ENCODE measurements around the gene COG2. TPM values are rescaled to one million over a fixed set of nuclear protein-coding genes. Genes with fewer than 3 reads are reported as not detected.

COG2 gene
- total and polyA plus RNA-seq, 2 of the 13 experiments (the other 11 are each of a cell fraction or from before 2014, with no cell fraction given), result 16.8 to 36.3 TPM

DNA sequence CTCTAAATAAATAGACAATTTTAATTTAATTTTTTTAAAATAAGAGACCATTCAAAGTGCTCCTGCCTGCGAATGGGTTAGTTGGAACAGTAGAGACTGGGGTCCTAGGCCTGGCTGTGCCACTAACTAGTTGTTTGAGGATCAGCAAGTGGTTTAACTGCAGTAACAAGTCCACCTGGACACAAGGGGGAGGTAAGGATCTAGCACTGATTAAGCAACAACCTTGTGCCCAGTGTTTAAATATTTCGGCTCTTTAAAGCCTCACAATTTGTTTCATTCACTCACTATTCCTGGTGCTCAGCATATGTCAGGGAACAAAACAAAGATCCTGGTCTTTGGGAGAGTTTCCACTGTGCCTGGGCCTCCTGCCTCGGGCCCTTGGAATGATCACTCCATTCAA is 73.2 kb downstream of the COG2 start (continued):
- TF ChIP-seq ZNF10 (CRISPR knock-in tag; IDR thresholded peaks at IDR 0.05; ENCODE audit: borderline replicate concordance, low read depth) (no peak), JUNB (CRISPR knock-in tag; IDR thresholded peaks at IDR 0.05; ENCODE audit: borderline replicate concordance) (no peak), ZNF709 (CRISPR knock-in tag; IDR thresholded peaks at IDR 0.05) (no peak), MIER3 (CRISPR knock-in tag; IDR thresholded peaks at IDR 0.05; ENCODE audit: borderline replicate concordance) (peak; percentile 63; the same call in 1 of the 2 replicates), BCL6 (CRISPR knock-in tag; IDR thresholded peaks at IDR 0.05) (0 out of 2 replicates have a peak, but pooled peaks have one; percentile 48), FOXJ3 (CRISPR knock-in tag; IDR thresholded peaks at IDR 0.05; ENCODE audit: borderline replicate concordance) (0 out of 2 replicates have a peak, but pooled peaks have one; percentile 37), ZNF24 (IDR thresholded peaks at IDR 0.05) (0 out of 2 replicates have a peak, but pooled peaks have one; percentile 71), KAT7 (CRISPR knock-in tag; IDR thresholded peaks at IDR 0.05; ENCODE audit: borderline replicate concordance) (no peak), MED1 (CRISPR knock-in tag; IDR thresholded peaks at IDR 0.05) (peak; percentile 56; the same call in 1 of the 2 replicates), MAFF (IDR thresholded peaks at IDR 0.05; ENCODE audit: low read depth, low read length) (no peak), ZNF570 (CRISPR knock-in tag; IDR thresholded peaks at IDR 0.05; ENCODE audit: borderline replicate concordance) (no peak), SRSF9 (IDR thresholded peaks at IDR 0.05; ENCODE audit: borderline replicate concordance, insufficient read depth, low read depth, low read length, poor library complexity, severe bottlenecking) (no peak), SOX6 (IDR thresholded peaks at IDR 0.05) (no peak), SOX6 (CRISPR knock-in tag; IDR thresholded peaks at IDR 0.05) (peak; percentile 44), MIXL1 (CRISPR knock-in tag; IDR thresholded peaks at IDR 0.05) (0 out of 2 replicates have a peak, but pooled peaks have one; percentile 19), SUZ12 (IDR thresholded peaks at IDR 0.05; ENCODE audit: low read depth, low read length) (no peak), GPN1 (CRISPR knock-in tag; IDR thresholded peaks at IDR 0.05; ENCODE audit: borderline replicate concordance) (no peak), ZNF12 (CRISPR knock-in tag; IDR thresholded peaks at IDR 0.05) (peak; percentile 91), HNRNPLL (IDR thresholded peaks at IDR 0.05; ENCODE audit: low read depth, low read length, poor library complexity, severe bottlenecking) (no peak), MBNL3 (CRISPR knock-in tag; conservative IDR thresholded peaks at IDR 0.05) (no peak), RBAK (CRISPR knock-in tag; IDR thresholded peaks at IDR 0.05) (peak; percentile 90), HNF4G (IDR thresholded peaks at IDR 0.05; ENCODE audit: borderline replicate concordance, low read depth, low read length) (0 out of 2 replicates have a peak, but pooled peaks have one; percentile 5), HNF4G (CRISPR knock-in tag; IDR thresholded peaks at IDR 0.05; ENCODE audit: borderline replicate concordance, low read depth) (no peak), ONECUT2 (CRISPR knock-in tag; IDR thresholded peaks at IDR 0.05) (no peak), ISL2 (CRISPR knock-in tag; IDR thresholded peaks at IDR 0.05) (0 out of 2 replicates have a peak, but pooled peaks have one; percentile 26)
- TF ChIP-seq, protein P1, sequence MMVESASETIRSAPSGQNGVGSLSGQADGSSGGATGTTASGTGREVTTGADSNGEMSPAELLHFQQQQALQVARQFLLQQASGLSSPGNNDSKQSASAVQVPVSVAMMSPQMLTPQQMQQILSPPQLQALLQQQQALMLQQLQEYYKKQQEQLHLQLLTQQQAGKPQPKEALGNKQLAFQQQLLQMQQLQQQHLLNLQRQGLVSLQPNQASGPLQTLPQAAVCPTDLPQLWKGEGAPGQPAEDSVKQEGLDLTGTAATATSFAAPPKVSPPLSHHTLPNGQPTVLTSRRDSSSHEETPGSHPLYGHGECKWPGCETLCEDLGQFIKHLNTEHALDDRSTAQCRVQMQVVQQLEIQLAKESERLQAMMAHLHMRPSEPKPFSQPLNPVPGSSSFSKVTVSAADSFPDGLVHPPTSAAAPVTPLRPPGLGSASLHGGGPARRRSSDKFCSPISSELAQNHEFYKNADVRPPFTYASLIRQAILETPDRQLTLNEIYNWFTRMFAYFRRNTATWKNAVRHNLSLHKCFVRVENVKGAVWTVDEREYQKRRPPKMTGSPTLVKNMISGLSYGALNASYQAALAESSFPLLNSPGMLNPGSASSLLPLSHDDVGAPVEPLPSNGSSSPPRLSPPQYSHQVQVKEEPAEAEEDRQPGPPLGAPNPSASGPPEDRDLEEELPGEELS (CRISPR knock-in tag; IDR thresholded peaks at IDR 0.05), result 0 out of 2 replicates have a peak, but pooled peaks have one; percentile 20
- TF ChIP-seq, protein P2, sequence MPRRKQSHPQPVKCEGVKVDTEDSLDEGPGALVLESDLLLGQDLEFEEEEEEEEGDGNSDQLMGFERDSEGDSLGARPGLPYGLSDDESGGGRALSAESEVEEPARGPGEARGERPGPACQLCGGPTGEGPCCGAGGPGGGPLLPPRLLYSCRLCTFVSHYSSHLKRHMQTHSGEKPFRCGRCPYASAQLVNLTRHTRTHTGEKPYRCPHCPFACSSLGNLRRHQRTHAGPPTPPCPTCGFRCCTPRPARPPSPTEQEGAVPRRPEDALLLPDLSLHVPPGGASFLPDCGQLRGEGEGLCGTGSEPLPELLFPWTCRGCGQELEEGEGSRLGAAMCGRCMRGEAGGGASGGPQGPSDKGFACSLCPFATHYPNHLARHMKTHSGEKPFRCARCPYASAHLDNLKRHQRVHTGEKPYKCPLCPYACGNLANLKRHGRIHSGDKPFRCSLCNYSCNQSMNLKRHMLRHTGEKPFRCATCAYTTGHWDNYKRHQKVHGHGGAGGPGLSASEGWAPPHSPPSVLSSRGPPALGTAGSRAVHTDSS (CRISPR knock-in tag; conservative IDR thresholded peaks at IDR 0.05), result no peak
- TF ChIP-seq, protein P3, sequence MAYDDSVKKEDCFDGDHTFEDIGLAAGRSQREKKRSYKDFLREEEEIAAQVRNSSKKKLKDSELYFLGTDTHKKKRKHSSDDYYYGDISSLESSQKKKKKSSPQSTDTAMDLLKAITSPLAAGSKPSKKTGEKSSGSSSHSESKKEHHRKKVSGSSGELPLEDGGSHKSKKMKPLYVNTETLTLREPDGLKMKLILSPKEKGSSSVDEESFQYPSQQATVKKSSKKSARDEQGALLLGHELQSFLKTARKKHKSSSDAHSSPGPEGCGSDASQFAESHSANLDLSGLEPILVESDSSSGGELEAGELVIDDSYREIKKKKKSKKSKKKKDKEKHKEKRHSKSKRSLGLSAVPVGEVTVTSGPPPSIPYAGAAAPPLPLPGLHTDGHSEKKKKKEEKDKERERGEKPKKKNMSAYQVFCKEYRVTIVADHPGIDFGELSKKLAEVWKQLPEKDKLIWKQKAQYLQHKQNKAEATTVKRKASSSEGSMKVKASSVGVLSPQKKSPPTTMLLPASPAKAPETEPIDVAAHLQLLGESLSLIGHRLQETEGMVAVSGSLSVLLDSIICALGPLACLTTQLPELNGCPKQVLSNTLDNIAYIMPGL (CRISPR knock-in tag; IDR thresholded peaks at IDR 0.05; ENCODE audit: borderline replicate concordance in 1 of 2, low read depth in 1 of 2), result 0 out of 4 replicates have a peak, but pooled peaks of 1 of the 2 experiments have one; percentile 10
